HG02973 (cell line): ENCODE measurements around the gene CYTH1.
A peak's percentile ranks its signal among the peaks of the same experiment; 100 is the strongest.
"Not testable (repeated sequence)": the region's sequence is repeated elsewhere in the genome, so short reads cannot be mapped to it uniquely, and the experiment has no call there.

Experiments used
- ATAC-seq: cut with Tn5 transposase; IDR thresholded peaks from one replicate; pipeline ENCODE4 v1.9.1; 2021; ENCODE audit warnings: moderate library complexity; ENCODE audit not compliant: unreplicated experiment

The CYTH1 gene

GRCh38 chr17:78789663-78790181 is 7.6 kb upstream of the CYTH1 start:
- ATAC-seq = no peak

- no peak for ATAC-seq
These were observed 7.1 kb upstream of the CYTH1 start for GRCh38 chr17:78789149-78789662.

- no peak for ATAC-seq
These were observed 6.4 kb upstream of the CYTH1 start for GRCh38 chr17:78788451-78788850.

- no peak for ATAC-seq
These were observed 5.4 kb upstream of the CYTH1 start for GRCh38 chr17:78787444-78787843.

GRCh38 chr17:78785663-78786057 is 3.6 kb upstream of the CYTH1 start:
- no peak for ATAC-seq

GRCh38 chr17:78785011-78785662 is 3.1 kb upstream of the CYTH1 start:
- no peak for ATAC-seq

- ATAC-seq = no peak
These were observed 2.3 kb upstream of the CYTH1 start for GRCh38 chr17:78784352-78784751.

- no peak for ATAC-seq
These were observed 1.7 kb upstream of the CYTH1 start for GRCh38 chr17:78783711-78784324.

GRCh38 chr17:78781104-78781892 is 775 bp downstream of the CYTH1 start:
- peak; percentile 15 for ATAC-seq

GRCh38 chr17:78780335-78780734 is 1.7 kb downstream of the CYTH1 start:
- no peak for ATAC-seq

GRCh38 chr17:78779850-78780249 is 2.2 kb downstream of the CYTH1 start:
- no peak for ATAC-seq

GRCh38 chr17:78779286-78779651 is 2.8 kb downstream of the CYTH1 start:
- not testable (repeated sequence) for ATAC-seq

GRCh38 chr17:78777881-78778280 is 4.2 kb downstream of the CYTH1 start:
- ATAC-seq = no peak

- no peak for ATAC-seq
These were observed 7.0 kb downstream of the CYTH1 start for GRCh38 chr17:78774956-78775571.

GRCh38 chr17:78774453-78774852 is 7.6 kb downstream of the CYTH1 start:
- ATAC-seq = no peak

GRCh38 chr17:78771758-78772382 is 10.2 kb downstream of the CYTH1 start:
- ATAC-seq = no peak

GRCh38 chr17:78769196-78769773 is 12.8 kb downstream of the CYTH1 start:
- no peak for ATAC-seq

- no peak for ATAC-seq
These were observed 14.3 kb downstream of the CYTH1 start for GRCh38 chr17:78767806-78768205.

- ATAC-seq = no peak
These were observed 15.3 kb downstream of the CYTH1 start for GRCh38 chr17:78766743-78767294.

GRCh38 chr17:78766225-78766624 is 15.8 kb downstream of the CYTH1 start:
- no peak for ATAC-seq
